Measurements from ENCODE around the gene TFCP2L1.

GRCh38 chr2:121321476-121321875 is 36.5 kb upstream of the TFCP2L1 start:
- TF ChIP-seq POLR2A (IDR thresholded peaks at IDR 0.05; ENCODE audit: low read length) (no peak), GATA1 (IDR thresholded peaks at IDR 0.05; ENCODE audit: low read depth, low read length) (no peak)
